ENCODE data around the gene SHROOM4. TPM values are rescaled to one million over a fixed set of nuclear protein-coding genes. Genes with fewer than 3 reads are reported as not detected.

The SHROOM4 gene
- total RNA-seq, 1 experiment from 2014 or later, result 6.8 TPM

GRCh38 chrX:50707405-50707804 is 106.6 kb downstream of the SHROOM4 start:
- H3K4me1 ChIP-seq, result peaks cover 20% of the 10 kb centered on the region
- no peaks in the 10 kb centered on the region for H3K36me3 ChIP-seq
- peak overlapping the region; percentile 67; the same call in 1 of the 2 replicates for H3K27ac ChIP-seq
- H3K27me3 ChIP-seq, result no peaks in the 10 kb centered on the region
- no peak overlapping the region for H3K4me3 ChIP-seq
- DNase-seq, result peak in 1 of 2 experiments; percentile 39
- H3K9me3 ChIP-seq (replicated peaks), result no peaks in the 10 kb centered on the region

- Histone ChIP-seq H3K36me3 (no peaks in the 10 kb centered on the region), H3K27ac (no peak overlapping the region), H3K9me3 (replicated peaks) (no peaks in the 10 kb centered on the region), H3K27me3 (no peaks in the 10 kb centered on the region), H3K4me1 (peaks cover 41% of the 10 kb centered on the region), H3K4me3 (no peak overlapping the region)
- DNase-seq, result no peak
Observed at GRCh38 chrX:50705042-50705441, 109.0 kb downstream of the SHROOM4 start.

- Histone ChIP-seq H3K27ac (no peak overlapping the region), H3K36me3 (no peaks in the 10 kb centered on the region), H3K4me1 (peaks cover 48% of the 10 kb centered on the region), H3K4me3 (no peak overlapping the region), H3K9me3 (replicated peaks) (no peaks in the 10 kb centered on the region), H3K27me3 (no peaks in the 10 kb centered on the region)
- no peak for DNase-seq
Observed at GRCh38 chrX:50704360-50704759, 109.6 kb downstream of the SHROOM4 start.

GRCh38 chrX:50700921-50701320 is 113.1 kb downstream of the SHROOM4 start:
- DNase-seq, result peak; percentile 83 to 93
- Histone ChIP-seq H3K36me3 (no peaks in the 10 kb centered on the region), H3K27me3 (no peaks in the 10 kb centered on the region), H3K27ac (peak overlapping the region; percentile 97), H3K4me3 (no peak overlapping the region), H3K9me3 (replicated peaks) (no peaks in the 10 kb centered on the region), H3K4me1 (peaks cover 54% of the 10 kb centered on the region)

GRCh38 chrX:50698944-50699343 is 115.0 kb downstream of the SHROOM4 start:
- peak overlapping the region; percentile 97 for H3K27ac ChIP-seq
- no peaks in the 10 kb centered on the region for H3K27me3 ChIP-seq
- DNase-seq, result peak; percentile 10 to 36

GRCh38 chrX:50697691-50698090 is 116.3 kb downstream of the SHROOM4 start:
- Histone ChIP-seq H3K27me3 (no peaks in the 10 kb centered on the region), H3K4me1 (peaks cover 54% of the 10 kb centered on the region), H3K9me3 (replicated peaks) (no peaks in the 10 kb centered on the region), H3K4me3 (no peak overlapping the region), H3K36me3 (no peaks in the 10 kb centered on the region), H3K27ac (peak overlapping the region; percentile 97)
- peak; percentile 17 to 67 for DNase-seq

More at GRCh38 chrX:50698944-50699343, 115.0 kb downstream of the SHROOM4 start:
- peaks cover 54% of the 10 kb centered on the region for H3K4me1 ChIP-seq
- no peaks in the 10 kb centered on the region for H3K36me3 ChIP-seq
- H3K4me3 ChIP-seq, result no peak overlapping the region
- no peaks in the 10 kb centered on the region for H3K9me3 ChIP-seq (replicated peaks)

- Histone ChIP-seq H3K27me3 (no peaks in the 10 kb centered on the region), H3K27ac (no peak overlapping the region; the same call in 1 of the 2 replicates), H3K4me1 (0 out of 2 replicates have a peak, but pooled peaks cover 2% of the 10 kb centered on the region), H3K9me3 (replicated peaks) (no peaks in the 10 kb centered on the region), H3K4me3 (no peak overlapping the region), H3K36me3 (no peaks in the 10 kb centered on the region)
- DNase-seq, result peak; percentile 47 to 75
Observed at GRCh38 chrX:50691820-50692219, 122.2 kb downstream of the SHROOM4 start.

GRCh38 chrX:50684871-50685270 is 129.1 kb downstream of the SHROOM4 start:
- DNase-seq, result no peak

GRCh38 chrX:50680990-50681389 is 133.0 kb downstream of the SHROOM4 start:
- peak in 1 of 2 experiments; percentile 20 for DNase-seq
- Histone ChIP-seq H3K4me3 (no peak overlapping the region), H3K27ac (no peak overlapping the region), H3K36me3 (no peaks in the 10 kb centered on the region), H3K4me1 (no peaks in the 10 kb centered on the region), H3K9me3 (replicated peaks) (no peaks in the 10 kb centered on the region), H3K27me3 (no peaks in the 10 kb centered on the region)

More at GRCh38 chrX:50684871-50685270, 129.1 kb downstream of the SHROOM4 start:
- Histone ChIP-seq H3K36me3 (no peaks in the 10 kb centered on the region), H3K4me3 (no peak overlapping the region), H3K4me1 (no peaks in the 10 kb centered on the region), H3K9me3 (replicated peaks) (no peaks in the 10 kb centered on the region), H3K27me3 (no peaks in the 10 kb centered on the region), H3K27ac (no peak overlapping the region)

- no peak overlapping the region for H3K27ac ChIP-seq
Observed at GRCh38 chrX:50677789-50678188, 136.2 kb downstream of the SHROOM4 start.

GRCh38 chrX:50671661-50672060 is 142.3 kb downstream of the SHROOM4 start:
- Histone ChIP-seq H3K27ac (no peak overlapping the region), H3K27me3 (no peaks in the 10 kb centered on the region), H3K9me3 (replicated peaks) (no peaks in the 10 kb centered on the region), H3K36me3 (no peaks in the 10 kb centered on the region), H3K4me3 (no peak overlapping the region), H3K4me1 (no peaks in the 10 kb centered on the region)
- DNase-seq, result no peak

More at GRCh38 chrX:50677789-50678188, 136.2 kb downstream of the SHROOM4 start:
- Histone ChIP-seq H3K36me3 (no peaks in the 10 kb centered on the region), H3K27me3 (no peaks in the 10 kb centered on the region), H3K4me1 (no peaks in the 10 kb centered on the region), H3K9me3 (replicated peaks) (no peaks in the 10 kb centered on the region), H3K4me3 (no peak overlapping the region)
- no peak for DNase-seq

GRCh38 chrX:50668860-50669259 is 145.1 kb downstream of the SHROOM4 start:
- Histone ChIP-seq H3K4me3 (no peak overlapping the region), H3K27me3 (no peaks in the 10 kb centered on the region), H3K27ac (no peak overlapping the region), H3K4me1 (no peaks in the 10 kb centered on the region), H3K36me3 (no peaks in the 10 kb centered on the region), H3K9me3 (replicated peaks) (no peaks in the 10 kb centered on the region)
- DNase-seq, result no peak

- no peaks in the 10 kb centered on the region for H3K4me1 ChIP-seq
- no peak overlapping the region for H3K27ac ChIP-seq
- no peak for DNase-seq
- no peaks in the 10 kb centered on the region for H3K9me3 ChIP-seq (replicated peaks)
- no peaks in the 10 kb centered on the region for H3K27me3 ChIP-seq
- no peaks in the 10 kb centered on the region for H3K36me3 ChIP-seq
- no peak overlapping the region for H3K4me3 ChIP-seq
Observed at GRCh38 chrX:50648156-50648555, 165.8 kb downstream of the SHROOM4 start.

- Histone ChIP-seq H3K9me3 (replicated peaks) (no peaks in the 10 kb centered on the region), H3K36me3 (no peaks in the 10 kb centered on the region), H3K27me3 (no peaks in the 10 kb centered on the region), H3K4me1 (no peaks in the 10 kb centered on the region), H3K4me3 (no peak overlapping the region), H3K27ac (no peak overlapping the region)
- no peak for DNase-seq
Observed at GRCh38 chrX:50644496-50644895, 169.5 kb downstream of the SHROOM4 start.

- no peak for DNase-seq
- H3K36me3 ChIP-seq, result no peaks in the 10 kb centered on the region
- H3K27ac ChIP-seq, result no peak overlapping the region
- no peak overlapping the region for H3K4me3 ChIP-seq
- no peaks in the 10 kb centered on the region for H3K27me3 ChIP-seq
- H3K9me3 ChIP-seq (replicated peaks), result no peaks in the 10 kb centered on the region
- no peaks in the 10 kb centered on the region for H3K4me1 ChIP-seq
Observed at GRCh38 chrX:50643525-50644137, 170.4 kb downstream of the SHROOM4 start.

GRCh38 chrX:50638123-50638522 is 175.9 kb downstream of the SHROOM4 start:
- Histone ChIP-seq H3K27me3 (no peaks in the 10 kb centered on the region), H3K9me3 (replicated peaks) (no peaks in the 10 kb centered on the region), H3K36me3 (no peaks in the 10 kb centered on the region), H3K4me3 (no peak overlapping the region), H3K27ac (no peak overlapping the region), H3K4me1 (no peaks in the 10 kb centered on the region)
- no peak for DNase-seq

Data from SJCRH30 (cell line).